Measurements from ENCODE around the gene MPND.

GRCh38 chr19:4326837-4327251 is 16.5 kb upstream of the MPND start:
- no peak for TF ChIP-seq CTCF (IDR thresholded peaks at IDR 0.05 in 2 of 3, conservative IDR thresholded peaks at IDR 0.05 in 1 of 3; ENCODE audit: control insufficient read depth in 2 of 3, extremely low read depth in 1 of 3, insufficient read depth in 1 of 3, low read depth in 3 of 3, low read length in 3 of 3)
- TF ChIP-seq POLR2A (IDR thresholded peaks at IDR 0.05; ENCODE audit: low read depth, low read length) = no peak
- TF ChIP-seq PRDM15 (CRISPR knock-in tag; IDR thresholded peaks at IDR 0.05) = no peak
- no peak for TF ChIP-seq EZH2 (IDR thresholded peaks at IDR 0.05; ENCODE audit: borderline replicate concordance, control insufficient read depth, low read depth, low read length)
- no peak for TF ChIP-seq IKZF2 (IDR thresholded peaks at IDR 0.05)
- TF ChIP-seq NR2C2 (IDR thresholded peaks at IDR 0.05; ENCODE audit: borderline replicate concordance, control insufficient read depth, insufficient read length, low read depth) = no peak
- TF ChIP-seq ZBTB33 (IDR thresholded peaks at IDR 0.05) = no peak
- no peak for TF ChIP-seq NR2F1 (conservative IDR thresholded peaks at IDR 0.05)
- no peak for TF ChIP-seq ESRRA (IDR thresholded peaks at IDR 0.05; ENCODE audit: low read length)
- no peak for TF ChIP-seq MAX (IDR thresholded peaks at IDR 0.05; ENCODE audit: low read depth, low read length)
- no peak for TF ChIP-seq REST (IDR thresholded peaks at IDR 0.05; ENCODE audit: low read depth, low read length)
- TF ChIP-seq POLR2AphosphoS5 (IDR thresholded peaks at IDR 0.05; ENCODE audit: low read length) = no peak
- no peak for TF ChIP-seq NBN (IDR thresholded peaks at IDR 0.05)
- no peak for TF ChIP-seq CHD4 (IDR thresholded peaks at IDR 0.05)

Data from GM12878 (cell line).